Measurements from ENCODE around the gene FRMD4B. TPM values are rescaled to one million over a fixed set of nuclear protein-coding genes. Genes with fewer than 3 reads are reported as not detected.
A peak's percentile ranks its signal among the peaks of the same experiment; 100 is the strongest.

The FRMD4B gene
- total RNA-seq, 4 donors from 2014 or later = 10.5 to 22.0 (median 14.8) TPM

DNA sequence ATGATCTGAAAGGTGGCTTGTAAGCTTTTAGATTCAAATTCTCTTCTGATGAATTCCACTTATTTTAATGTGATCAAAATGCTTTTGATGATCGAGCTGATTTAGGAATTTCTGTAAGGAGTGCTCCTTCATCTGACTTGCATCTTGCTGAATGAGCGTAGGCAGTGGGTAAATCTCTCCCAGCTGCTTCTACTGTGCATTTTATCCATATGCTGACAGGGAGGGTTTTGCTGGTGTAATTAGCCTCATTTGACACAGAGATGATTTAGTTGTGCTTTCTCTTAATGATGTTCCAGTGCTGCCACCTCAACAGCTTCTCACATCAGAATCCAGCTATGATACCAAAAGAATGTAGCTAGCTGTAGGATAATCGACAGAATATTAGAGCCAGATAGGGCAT lies 259.7 kb downstream of the FRMD4B start:
- 81% methylated on average over 3 of the region's 3 CpGs for WGBS
- no peaks in the 10 kb centered on the region for H3K27me3 ChIP-seq
- no peaks in the 10 kb centered on the region for H3K9me3 ChIP-seq
- TF ChIP-seq EP300 (IDR thresholded peaks at IDR 0.05) (no peak), POLR2AphosphoS5 (IDR thresholded peaks at IDR 0.05) (no peak), POLR2A (IDR thresholded peaks at IDR 0.05; ENCODE audit: low read depth) (no peak), CTCF (IDR thresholded peaks at IDR 0.05) (no peak)
- H3K36me3 ChIP-seq = no peaks in the 10 kb centered on the region
- H3K4me1 ChIP-seq = peaks cover 0 to 20% (median 15%) of the 10 kb centered on the region in 4 donors
- DNase-seq (ENCODE audit: extremely low spot score) = no peak
- no peak overlapping the region for H3K4me3 ChIP-seq
- intact Hi-C loops (cut with DNase I) = no loop called here
- H3K27ac ChIP-seq (replicated peaks in 1 of 4) = no peak overlapping the region

DNA sequence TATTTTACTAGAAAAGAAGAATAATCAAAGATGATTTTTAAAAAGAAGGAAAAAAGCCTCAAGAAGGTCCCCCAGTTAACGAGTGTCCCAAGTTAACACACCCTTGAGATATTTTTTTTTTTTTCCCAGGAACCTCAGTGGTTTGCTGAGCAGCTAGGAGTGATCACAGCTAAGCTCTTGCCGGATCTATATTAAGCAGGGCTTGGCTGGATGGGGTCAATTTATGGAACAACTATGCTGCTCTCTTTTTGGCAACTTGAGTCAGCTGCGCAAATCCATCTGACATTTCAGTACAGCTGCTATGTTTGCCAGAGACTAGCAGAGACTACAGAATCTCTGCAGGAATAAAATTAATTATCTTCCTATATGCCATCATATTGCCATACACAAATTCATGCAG lies 263.5 kb downstream of the FRMD4B start, which contains the start of gene LMOD3:
Gene LMOD3, minus strand, starts transcription at position 193 of the 400 bp plus-strand sequence. CDS start 209 bp downstream, outside the sequence.
- WGBS = 34% methylated on average over 3 of the region's 3 CpGs
- peak within 1 kb of the TSS; percentile 19 to 42 (median 35) for H3K4me3 ChIP-seq
- TF ChIP-seq POLR2AphosphoS5 (IDR thresholded peaks at IDR 0.05) (no peak), POLR2A (IDR thresholded peaks at IDR 0.05; ENCODE audit: low read depth) (no peak), EP300 (IDR thresholded peaks at IDR 0.05) (no peak), CTCF (IDR thresholded peaks at IDR 0.05) (no peak)
- no peaks in the 10 kb centered on the region for H3K36me3 ChIP-seq
- no peak for DNase-seq (ENCODE audit: extremely low spot score)
- intact Hi-C loops (cut with DNase I) = loop anchor here (5.0 kb wide), 1 partner anchor 185 kb away; no protein-coding TSS in a partner anchor
- H3K9me3 ChIP-seq = no peaks in the 10 kb centered on the region
- H3K27ac ChIP-seq (replicated peaks in 1 of 4) = peak within 1 kb of the TSS; percentile 2 to 63 (median 53)
- H3K27me3 ChIP-seq = no peaks in the 10 kb centered on the region
- peaks cover 0 to 26% (median 19%) of the 10 kb centered on the region in 4 donors for H3K4me1 ChIP-seq

DNA sequence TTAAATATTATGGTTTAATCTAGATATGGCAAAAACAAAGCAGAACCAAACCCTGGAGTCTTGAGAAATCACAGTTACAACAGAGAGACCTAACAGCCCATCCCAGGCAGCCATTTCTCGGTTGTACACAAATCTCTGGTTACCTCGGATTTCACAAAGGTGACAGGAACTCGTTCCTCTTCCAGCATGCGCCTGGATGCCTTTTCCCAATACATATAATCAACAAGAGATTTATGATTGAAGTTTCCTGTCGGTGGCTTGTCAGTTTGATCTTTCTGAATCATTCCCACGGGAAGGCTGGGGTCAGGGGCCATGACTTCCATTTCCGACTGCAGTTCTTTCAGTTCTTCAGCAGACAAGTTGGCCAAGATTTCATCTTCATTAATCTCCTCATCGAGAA lies 263.9 kb downstream of the FRMD4B start:
- no peaks in the 10 kb centered on the region for H3K9me3 ChIP-seq
- TF ChIP-seq CTCF (IDR thresholded peaks at IDR 0.05) (no peak), EP300 (IDR thresholded peaks at IDR 0.05) (no peak), POLR2AphosphoS5 (IDR thresholded peaks at IDR 0.05) (no peak), POLR2A (IDR thresholded peaks at IDR 0.05; ENCODE audit: low read depth) (no peak)
- peak overlapping the region; percentile 2 to 63 (median 53) for H3K27ac ChIP-seq (replicated peaks in 1 of 4)
- H3K27me3 ChIP-seq = no peaks in the 10 kb centered on the region
- intact Hi-C loops (cut with DNase I) = loop anchor here (5.0 kb wide), 1 partner anchor 185 kb away; no protein-coding TSS in a partner anchor
- peaks cover 0 to 26% (median 19%) of the 10 kb centered on the region in 4 donors for H3K4me1 ChIP-seq
- no peak for DNase-seq (ENCODE audit: extremely low spot score)
- 37% methylated on average over 8 of the region's 8 CpGs for WGBS
- no peaks in the 10 kb centered on the region for H3K36me3 ChIP-seq
- peak overlapping the region; percentile 19 to 42 (median 35) for H3K4me3 ChIP-seq

- intact Hi-C loops (cut with DNase I) = loop anchor here (5.0 kb wide), 1 partner anchor 186 kb away; no protein-coding TSS in a partner anchor
- no peaks in the 10 kb centered on the region for H3K36me3 ChIP-seq
- peak overlapping the region; percentile 19 to 42 (median 35) for H3K4me3 ChIP-seq
- 53% methylated on average over 6 of the region's 6 CpGs for WGBS
- no peaks in the 10 kb centered on the region for H3K9me3 ChIP-seq
- TF ChIP-seq CTCF (IDR thresholded peaks at IDR 0.05) = no peak
- TF ChIP-seq POLR2A (IDR thresholded peaks at IDR 0.05; ENCODE audit: low read depth) = no peak
- no peak for TF ChIP-seq POLR2AphosphoS5 (IDR thresholded peaks at IDR 0.05)
- TF ChIP-seq EP300 (IDR thresholded peaks at IDR 0.05) = no peak
- H3K4me1 ChIP-seq = peaks cover 0 to 26% (median 19%) of the 10 kb centered on the region in 4 donors
- DNase-seq (ENCODE audit: extremely low spot score) = no peak
- H3K27ac ChIP-seq (replicated peaks in 1 of 4) = peak overlapping the region; percentile 2 to 63 (median 53)
- H3K27me3 ChIP-seq = no peaks in the 10 kb centered on the region
Measured at GRCh38 chr3:69121513-69121912, 264.4 kb downstream of the FRMD4B start.

Measured in esophagus muscularis mucosa (tissue), 4 donors.